Erythroblast (primary cell): Measurements from ENCODE around the gene KIF16B.

ENCODE experiments used
- GATA1 ChIP-seq: IDR thresholded peaks from 2 replicates; pipeline ENCODE4 v1.6.1; 2011; ENCODE audit warnings: low read depth, mild to moderate bottlenecking, control low read depth, low read length, moderate library complexity
- POLR2A ChIP-seq: IDR thresholded peaks from 2 replicates; pipeline ENCODE4 v1.6.1; 2011; ENCODE audit warnings: mild to moderate bottlenecking, low read length

GRCh38 chr20:16352751-16353416 is 220.4 kb downstream of the KIF16B start:
- TF ChIP-seq POLR2A (no peak), GATA1 (no peak)
